ENCODE results near the gene KIAA0232.

DNA sequence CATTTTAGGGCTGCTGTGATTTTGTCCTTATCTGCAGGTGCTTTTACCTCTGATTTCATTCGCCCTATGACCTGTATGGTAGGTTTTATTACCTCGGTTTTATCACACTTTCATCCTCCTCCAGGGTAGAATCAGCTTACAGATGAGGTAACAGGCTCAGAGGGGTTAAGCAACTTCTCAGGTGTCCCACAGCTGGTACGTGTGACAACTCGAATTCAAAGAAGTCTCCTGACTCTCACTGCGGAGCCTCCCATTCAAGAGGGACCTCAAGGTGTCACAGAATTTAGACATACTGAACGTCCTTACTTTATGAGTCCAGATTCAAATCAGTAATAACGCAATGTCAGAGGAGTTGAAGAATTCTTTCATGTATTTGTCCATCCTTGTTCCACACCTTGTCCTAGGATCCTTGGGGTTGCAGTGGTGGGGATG, 12.5 kb upstream of the KIAA0232 start:
- TF ChIP-seq POLR2A (IDR thresholded peaks at IDR 0.05; ENCODE audit: low read depth, low read length) (no peak), POLR2AphosphoS5 (IDR thresholded peaks at IDR 0.05; ENCODE audit: low read depth, low read length) (no peak), TAF1 (IDR thresholded peaks at IDR 0.05; ENCODE audit: borderline replicate concordance, low read depth, low read length) (no peak)
